ENCODE data around the gene NUBP2. TPM values are rescaled to one million over a fixed set of nuclear protein-coding genes. Genes with fewer than 3 reads are reported as not detected.
A peak's percentile ranks its signal among the peaks of the same experiment; 100 is the strongest.

NUBP2 gene
- total RNA-seq, 3 donors from 2014 or later, result 32.1 to 43.1 (median 39.3) TPM

DNA sequence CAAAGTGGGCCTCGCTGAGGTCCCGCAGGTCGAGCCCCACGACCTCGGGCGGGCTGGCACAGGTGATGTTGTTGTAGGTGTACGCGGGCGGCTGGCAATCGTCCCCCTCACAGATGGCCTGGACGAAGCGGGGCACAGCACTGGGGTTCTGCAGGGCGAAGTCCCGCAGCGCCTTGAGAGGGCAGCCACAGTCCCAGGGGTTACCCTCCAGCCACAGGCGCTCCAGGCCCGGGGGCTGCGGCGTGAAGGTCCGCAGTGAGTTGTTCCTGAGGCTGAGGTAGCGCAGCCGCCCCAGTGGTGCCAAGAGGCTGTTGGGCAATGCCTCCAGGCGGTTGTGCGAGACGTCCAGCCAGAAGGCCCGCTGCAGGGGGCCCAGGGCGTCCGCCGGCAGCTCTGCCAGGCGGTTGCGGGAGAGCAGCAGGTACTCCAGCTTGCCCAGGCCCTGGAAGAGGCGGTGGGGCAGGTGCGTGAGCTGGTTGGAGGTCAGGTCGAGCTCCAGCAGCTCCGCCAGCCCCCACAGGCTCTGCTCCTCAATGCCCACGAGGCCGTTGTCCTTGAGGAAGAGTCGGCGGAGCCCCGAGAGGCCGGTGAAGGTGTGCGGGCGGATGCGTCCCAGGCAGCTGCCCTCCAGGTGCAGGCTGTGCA is 8.0 kb downstream of the NUBP2 start:
- TF ChIP-seq, protein P1, sequence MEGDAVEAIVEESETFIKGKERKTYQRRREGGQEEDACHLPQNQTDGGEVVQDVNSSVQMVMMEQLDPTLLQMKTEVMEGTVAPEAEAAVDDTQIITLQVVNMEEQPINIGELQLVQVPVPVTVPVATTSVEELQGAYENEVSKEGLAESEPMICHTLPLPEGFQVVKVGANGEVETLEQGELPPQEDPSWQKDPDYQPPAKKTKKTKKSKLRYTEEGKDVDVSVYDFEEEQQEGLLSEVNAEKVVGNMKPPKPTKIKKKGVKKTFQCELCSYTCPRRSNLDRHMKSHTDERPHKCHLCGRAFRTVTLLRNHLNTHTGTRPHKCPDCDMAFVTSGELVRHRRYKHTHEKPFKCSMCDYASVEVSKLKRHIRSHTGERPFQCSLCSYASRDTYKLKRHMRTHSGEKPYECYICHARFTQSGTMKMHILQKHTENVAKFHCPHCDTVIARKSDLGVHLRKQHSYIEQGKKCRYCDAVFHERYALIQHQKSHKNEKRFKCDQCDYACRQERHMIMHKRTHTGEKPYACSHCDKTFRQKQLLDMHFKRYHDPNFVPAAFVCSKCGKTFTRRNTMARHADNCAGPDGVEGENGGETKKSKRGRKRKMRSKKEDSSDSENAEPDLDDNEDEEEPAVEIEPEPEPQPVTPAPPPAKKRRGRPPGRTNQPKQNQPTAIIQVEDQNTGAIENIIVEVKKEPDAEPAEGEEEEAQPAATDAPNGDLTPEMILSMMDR (IDR thresholded peaks at IDR 0.05), result no peak
- H3K36me3 ChIP-seq (ENCODE audit: low read depth), result no peaks in the 10 kb centered on the region
- no peaks in the 10 kb centered on the region for H3K4me1 ChIP-seq (ENCODE audit: low read depth)
- no peak for ATAC-seq
- no peak overlapping the region for H3K4me3 ChIP-seq
- intact Hi-C loops (cut with DNase I, micrococcal nuclease), result no loop called here
- peak in 2 of 3 donors; percentile 20 to 49 for DNase-seq
- no peaks in the 10 kb centered on the region for H3K9me3 ChIP-seq

DNA sequence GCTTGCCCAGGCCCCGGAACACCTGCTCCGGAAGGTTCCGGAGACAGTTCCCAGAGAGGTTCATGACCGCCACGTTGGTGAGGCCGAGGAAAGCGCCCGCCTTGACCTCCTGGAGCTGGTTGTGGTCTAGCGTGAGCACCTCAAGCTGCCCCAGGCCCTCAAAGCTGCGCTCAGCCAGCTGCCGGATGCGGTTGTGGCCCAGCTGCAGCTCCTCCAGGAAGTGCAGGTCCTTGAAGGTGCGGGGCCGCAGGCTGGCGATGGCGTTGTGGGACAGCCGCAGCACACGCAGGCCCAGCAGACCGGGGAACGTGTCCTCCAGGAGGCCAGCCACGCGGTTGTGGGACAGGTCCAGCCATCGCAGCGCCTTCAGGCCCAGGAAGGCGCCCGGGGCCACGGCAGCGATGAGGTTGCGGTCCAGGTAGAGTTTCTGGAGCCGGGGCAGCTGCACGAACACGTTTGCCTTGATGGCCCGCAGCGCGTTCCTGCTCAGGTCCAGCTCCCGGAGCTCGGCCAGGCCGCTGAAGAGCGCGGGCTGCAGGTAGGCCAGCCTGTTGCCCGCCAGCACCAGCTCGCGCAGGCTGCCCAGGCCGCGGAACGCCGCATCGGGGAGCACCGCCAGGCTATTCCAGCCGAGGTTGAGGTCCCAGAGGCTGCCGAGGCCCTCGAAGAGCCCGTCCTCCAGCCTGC is 8.6 kb downstream of the NUBP2 start:
- H3K4me1 ChIP-seq (ENCODE audit: low read depth), result no peaks in the 10 kb centered on the region
- intact Hi-C loops (cut with DNase I, micrococcal nuclease), result no loop called here
- ATAC-seq (no peak), DNase-seq (peak in 1 of 3 donors; percentile 25)
- no peak overlapping the region for H3K4me3 ChIP-seq
- H3K36me3 ChIP-seq (ENCODE audit: low read depth), result no peaks in the 10 kb centered on the region
- TF ChIP-seq, protein P1 (IDR thresholded peaks at IDR 0.05), result no peak
- H3K9me3 ChIP-seq, result no peaks in the 10 kb centered on the region

DNA sequence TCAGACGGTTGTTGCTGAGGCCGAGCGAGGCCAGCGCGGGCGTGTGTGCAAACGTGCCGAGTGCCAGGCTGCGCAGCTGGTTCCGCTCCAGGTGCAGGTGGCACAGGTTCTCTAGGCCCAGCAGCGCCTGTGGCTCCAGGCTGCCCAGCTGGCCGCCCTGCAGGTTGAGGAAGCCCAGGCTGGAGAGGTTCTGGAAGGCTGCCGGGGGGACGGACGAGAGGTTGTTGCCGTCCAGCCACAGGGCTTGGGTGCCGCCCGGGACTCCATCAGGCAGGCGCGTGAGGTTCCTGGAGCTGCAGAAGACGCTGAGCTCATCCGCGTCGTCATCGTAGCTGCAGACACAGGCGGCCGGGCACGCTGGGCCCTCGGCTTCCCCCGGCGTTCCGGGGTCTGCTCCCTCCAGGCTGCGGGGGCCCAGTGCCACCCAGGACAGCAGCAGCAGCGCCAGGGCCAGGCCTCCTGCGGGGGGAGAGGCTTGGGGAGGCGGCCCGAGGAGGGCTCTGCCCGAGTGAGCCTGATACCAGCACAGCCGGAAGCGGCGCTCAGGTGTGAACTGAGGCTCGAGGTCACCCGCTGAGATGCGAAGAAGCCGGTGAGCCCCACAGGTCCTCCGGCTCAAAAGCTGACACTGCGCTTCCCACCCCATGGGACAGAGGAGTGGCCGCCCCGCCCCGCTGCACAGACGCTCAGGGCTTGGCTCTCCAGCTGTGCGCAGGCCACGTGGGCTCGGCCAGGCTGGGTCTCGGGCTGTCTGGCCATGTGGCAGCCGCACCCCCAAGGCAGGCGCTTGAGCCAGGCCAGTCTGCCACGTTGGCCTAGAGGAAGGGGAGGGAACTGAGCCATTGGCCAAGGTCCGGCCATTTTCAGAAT is 9.4 kb downstream of the NUBP2 start:
- H3K9me3 ChIP-seq, result no peaks in the 10 kb centered on the region
- TF ChIP-seq, protein P1 (IDR thresholded peaks at IDR 0.05), result no peak
- peak; percentile 57 for ATAC-seq
- no peak overlapping the region for H3K4me3 ChIP-seq
- peak in 2 of 3 donors; percentile 40 to 51 for DNase-seq
- H3K4me1 ChIP-seq (ENCODE audit: low read depth), result no peaks in the 10 kb centered on the region
- intact Hi-C loops (cut with DNase I, micrococcal nuclease), result no loop called here
- H3K36me3 ChIP-seq (ENCODE audit: low read depth), result no peaks in the 10 kb centered on the region

DNA sequence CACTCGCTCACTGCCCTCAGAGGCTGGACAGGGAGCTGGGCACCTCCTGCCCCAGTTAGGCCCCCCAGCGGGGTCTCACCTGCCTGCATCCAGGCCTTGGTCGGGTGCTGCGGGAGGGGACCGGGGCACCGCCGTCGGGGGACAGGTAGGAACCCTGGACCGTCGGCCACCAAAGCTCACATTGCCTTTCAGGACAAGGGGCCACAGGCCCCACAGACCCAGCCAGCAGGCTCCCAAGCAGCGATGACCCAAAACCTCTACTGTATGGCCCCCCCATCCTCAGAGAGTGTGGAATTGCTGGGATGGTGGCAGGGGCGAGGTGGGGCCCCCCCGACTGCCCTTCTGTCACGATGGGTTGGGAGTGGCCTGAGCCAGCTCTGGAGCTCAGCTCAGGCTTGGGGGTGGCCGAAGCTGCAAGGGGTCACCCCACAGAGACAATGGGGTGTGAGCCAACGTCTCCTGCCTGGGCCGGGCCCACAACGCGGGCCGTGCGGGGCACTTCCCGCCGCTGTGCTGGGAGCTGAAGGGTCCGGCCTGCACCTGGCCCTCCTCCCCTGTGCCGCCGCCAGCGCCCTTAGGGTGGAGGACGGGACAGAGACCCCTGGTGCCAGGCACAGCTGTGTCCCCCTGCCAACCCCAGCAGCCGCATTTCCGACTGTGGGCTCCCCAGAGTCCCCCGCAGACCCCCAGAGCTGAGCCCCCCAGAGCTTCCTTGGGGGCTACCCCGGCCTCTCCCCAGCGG is 10.2 kb downstream of the NUBP2 start:
- ATAC-seq, result no peak
- H3K9me3 ChIP-seq, result peaks cover 4% of the 10 kb centered on the region
- TF ChIP-seq, protein P1 (IDR thresholded peaks at IDR 0.05), result no peak
- peak in 1 of 3 donors; percentile 53 for DNase-seq
- H3K36me3 ChIP-seq (ENCODE audit: low read depth), result no peaks in the 10 kb centered on the region
- H3K4me1 ChIP-seq (ENCODE audit: low read depth), result no peaks in the 10 kb centered on the region
- intact Hi-C loops (cut with DNase I, micrococcal nuclease), result no loop called here
- no peak overlapping the region for H3K4me3 ChIP-seq

DNA sequence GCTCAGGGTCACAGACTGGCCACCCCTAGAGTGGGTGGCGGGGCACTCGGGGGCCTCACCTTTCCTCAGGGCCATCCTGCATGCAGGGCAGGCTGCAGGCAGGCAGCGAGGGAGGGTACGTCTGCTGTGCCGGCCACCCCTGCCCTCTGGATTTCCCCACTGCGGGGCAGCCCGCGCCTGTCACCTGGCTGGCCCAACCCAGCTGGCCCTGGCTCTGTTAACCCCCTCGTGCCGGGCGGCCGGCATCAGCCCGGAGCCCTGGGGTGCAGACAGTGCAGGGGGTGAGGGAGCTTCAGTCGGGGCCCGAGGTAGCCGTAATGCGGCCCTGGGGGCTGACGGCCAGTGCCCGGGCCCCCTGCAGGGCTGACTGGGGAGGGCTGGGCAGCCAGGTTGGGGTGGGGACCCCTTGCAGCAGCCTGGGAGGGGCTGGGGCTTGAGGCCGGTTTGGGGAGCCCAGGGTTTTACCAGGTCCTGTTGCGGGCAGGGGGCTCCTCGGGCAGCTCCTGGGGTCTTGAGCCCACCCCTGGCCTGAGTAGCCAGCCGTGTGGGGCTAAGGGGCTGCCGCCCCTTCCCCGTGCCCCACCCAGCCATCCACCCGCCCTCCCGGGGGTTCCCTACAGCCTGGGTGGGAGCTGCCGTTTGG is 10.9 kb downstream of the NUBP2 start, which contains the start of gene IGFALS:
IGFALS (minus strand) TSS at position 128 of the 643 bp plus-strand sequence; CDS start at position 75, 53 bp downstream.
- DNase-seq (peak in 2 of 3 donors; percentile 35 to 50), ATAC-seq (peak; percentile 59)
- no peaks in the 10 kb centered on the region for H3K36me3 ChIP-seq (ENCODE audit: low read depth)

More for the DNA sequence above, 10.9 kb downstream of the NUBP2 start, which contains the start of gene IGFALS:
- Histone ChIP-seq H3K4me1 (ENCODE audit: low read depth) (no peaks in the 10 kb centered on the region), H3K9me3 (peaks cover 10% of the 10 kb centered on the region), H3K4me3 (no peak within 1 kb of the TSS)
- TF ChIP-seq, protein P1 (IDR thresholded peaks at IDR 0.05), result no peak
- intact Hi-C loops (cut with DNase I, micrococcal nuclease), result no loop called here

Measured in mucosa of descending colon (tissue), 3 donors.